ENCODE results near the gene STAB1. TPM values are rescaled to one million over a fixed set of nuclear protein-coding genes. Genes with fewer than 3 reads are reported as not detected.
"Not testable (repeated sequence)": the region's sequence is repeated elsewhere in the genome, so short reads cannot be mapped to it uniquely, and the experiment has no call there.

The STAB1 gene
- polyA plus RNA-seq, 10 donors = 29.3 to 65.0 (median 46.0) TPM

- DNase-seq = no peak
These were observed 26.3 kb downstream of the STAB1 start for GRCh38 chr3:52521488-52521824.

GRCh38 chr3:52521881-52522650, 26.9 kb downstream of the STAB1 start:
- DNase-seq = no peak

- no peak for DNase-seq
These were observed 27.6 kb downstream of the STAB1 start for GRCh38 chr3:52522651-52523251.

GRCh38 chr3:52523386-52524257, 28.5 kb downstream of the STAB1 start:
- DNase-seq = no peak

GRCh38 chr3:52524258-52524751, 29.2 kb downstream of the STAB1 start:
- DNase-seq = no peak

- no peak for DNase-seq
These were observed 29.9 kb downstream of the STAB1 start for GRCh38 chr3:52524752-52525679.

GRCh38 chr3:52525680-52526561, 30.8 kb downstream of the STAB1 start:
- DNase-seq = no peak

GRCh38 chr3:52526671-52527038, 31.5 kb downstream of the STAB1 start:
- DNase-seq = not testable (repeated sequence)

- DNase-seq = no peak
These were observed 32.0 kb downstream of the STAB1 start for GRCh38 chr3:52527039-52527731.

GRCh38 chr3:52527732-52528585, 32.8 kb downstream of the STAB1 start:
- no peak for DNase-seq

GRCh38 chr3:52528586-52529375, 33.6 kb downstream of the STAB1 start:
- DNase-seq = no peak

- no peak for DNase-seq
These were observed 34.5 kb downstream of the STAB1 start for GRCh38 chr3:52529376-52530333.

- DNase-seq = no peak
These were observed 36.0 kb downstream of the STAB1 start for GRCh38 chr3:52530918-52531826.

GRCh38 chr3:52531860-52532516, 36.9 kb downstream of the STAB1 start:
- DNase-seq = no peak

GRCh38 chr3:52532517-52532837, 37.3 kb downstream of the STAB1 start:
- DNase-seq = no peak
